GM12874 (cell line): ENCODE measurements around the gene CYP8B1.

Source experiments
- CTCF ChIP-seq: IDR thresholded peaks from 2 replicates; pipeline ENCODE4 v1.5.1; 2011; ENCODE audit warnings: low read depth, mild to moderate bottlenecking, control low read depth, low read length, moderate library complexity; ENCODE audit not compliant: insufficient read depth

CYP8B1 gene

GRCh38 chr3:42873221-42873982 is 2.3 kb downstream of the CYP8B1 start:
- no peak for TF ChIP-seq CTCF

GRCh38 chr3:42872718-42873117 is 3.0 kb downstream of the CYP8B1 start:
- TF ChIP-seq CTCF: no peak

GRCh38 chr3:42871592-42872196 is 4.0 kb downstream of the CYP8B1 start:
- TF ChIP-seq CTCF: no peak

- TF ChIP-seq CTCF: no peak
These were observed 6.8 kb downstream of the CYP8B1 start for GRCh38 chr3:42868841-42869240.

GRCh38 chr3:42867138-42867537 is 8.5 kb downstream of the CYP8B1 start:
- no peak for TF ChIP-seq CTCF

- TF ChIP-seq CTCF: no peak
These were observed 10.4 kb downstream of the CYP8B1 start for GRCh38 chr3:42865256-42865655.

- no peak for TF ChIP-seq CTCF
These were observed 11.2 kb downstream of the CYP8B1 start for GRCh38 chr3:42864321-42864950.
